CD14-positive monocyte (primary cell): ENCODE data around the gene PTPRN2. TPM values are rescaled to one million over a fixed set of nuclear protein-coding genes. Genes with fewer than 3 reads are reported as not detected.

ENCODE experiments used
- DNase-seq, 3 donors: peaks; one replicate each; pipeline ENCODE4 v3.0.0-alpha.2; 2011 to 2022
- H2AFZ ChIP-seq: 2 replicates; pipeline ENCODE4 v1.6.0; 2012; ENCODE audit warnings: mild to moderate bottlenecking, low read depth, low read length, inconsistent platforms; ENCODE audit not compliant: insufficient read depth, poor library complexity, severe bottlenecking
- H3K27ac ChIP-seq, 2 donors: 1 replicate in 1 of 2; 2 replicates in 1 of 2; pipeline ENCODE4 v1.5.1; 2012 to 2013; ENCODE audit warnings: low read length in 2 of 2, control low read depth in 1 of 2, inconsistent platforms in 1 of 2, low read depth in 1 of 2, mild to moderate bottlenecking in 1 of 2
- H3K27me3 ChIP-seq, 2 donors: one replicate each; pipeline versions ENCODE4 v1.6.0 to v1.6.1; 2011 to 2013; ENCODE audit warnings: low read length in 2 of 2; ENCODE audit not compliant: control insufficient read depth in 2 of 2, insufficient read depth in 2 of 2
- H3K36me3 ChIP-seq, 2 donors: replicated peaks in 1 of 2; 1 replicate in 1 of 2; 2 replicates in 1 of 2; pipeline versions ENCODE4 v1.5.1 to v1.6.1; 2012 to 2013; ENCODE audit warnings: low read length in 2 of 2, control low read depth in 1 of 2, inconsistent platforms in 1 of 2, mild to moderate bottlenecking in 1 of 2; ENCODE audit not compliant: insufficient read depth in 2 of 2, control insufficient read depth in 1 of 2
- H3K4me1 ChIP-seq, 2 donors: 1 replicate in 1 of 2; 2 replicates in 1 of 2; pipeline versions ENCODE4 v1.5.1 to v1.6.1; 2012 to 2013; ENCODE audit warnings: low read length in 2 of 2, control low read depth in 1 of 2, inconsistent platforms in 1 of 2, mild to moderate bottlenecking in 1 of 2, moderate library complexity in 1 of 2; ENCODE audit not compliant: insufficient read depth in 2 of 2, control insufficient read depth in 1 of 2
- H3K4me2 ChIP-seq: replicated peaks from 2 replicates; pipeline ENCODE3; 2012; ENCODE audit warnings: low read length, moderate library complexity, mild to moderate bottlenecking; ENCODE audit not compliant: poor library complexity, severe bottlenecking; ENCODE audit errors: extremely low read depth
- H3K4me3 ChIP-seq, 3 experiments: fragments of 200-600 bp in 1 of 3; sonication (generic) in 1 of 3; replicated peaks in 1 of 3; 1 replicate in 2 of 3; 2 replicates in 1 of 3; pipeline ENCODE4 v1.5.1; 2011 to 2013; ENCODE audit warnings: low read length in 3 of 3, mild to moderate bottlenecking in 3 of 3, control low read depth in 2 of 3, low read depth in 2 of 3, inconsistent platforms in 1 of 3, moderate library complexity in 1 of 3
- H3K79me2 ChIP-seq: 2 replicates; pipeline ENCODE4 v1.6.0; 2012; ENCODE audit warnings: mild to moderate bottlenecking, control low read depth, inconsistent platforms, low read length, moderate library complexity; ENCODE audit not compliant: insufficient read depth
- H3K9ac ChIP-seq: 2 replicates; pipeline ENCODE4 v1.6.0; 2017; ENCODE audit warnings: low read length, mild to moderate bottlenecking; ENCODE audit not compliant: insufficient read depth, poor library complexity, severe bottlenecking
- H3K9me3 ChIP-seq, 2 donors: replicated peaks in 1 of 2; 1 replicate in 1 of 2; 2 replicates in 1 of 2; pipeline versions ENCODE4 v1.5.1 to v1.6.1; 2012 to 2013; ENCODE audit warnings: low read length in 2 of 2, control low read depth in 1 of 2; ENCODE audit not compliant: control insufficient read depth in 1 of 2, insufficient read depth in 1 of 2
- H4K20me1 ChIP-seq: 2 replicates; pipeline ENCODE4 v1.6.0; 2012; ENCODE audit warnings: mild to moderate bottlenecking, low read length, control low read depth, moderate library complexity; ENCODE audit not compliant: insufficient read depth
- H3K27ac Mint-ChIP-seq, 7 donors: one replicate each; pipeline ENCODE4 v1.8.0; 2020; ENCODE audit warnings: mild to moderate bottlenecking in 7 of 7, mixed read lengths in 7 of 7, moderate library complexity in 6 of 7, inconsistent platforms in 2 of 7
- H3K27me3 Mint-ChIP-seq, 3 donors: one replicate each; pipeline ENCODE4 v1.8.0; 2021 to 2022; ENCODE audit warnings: low read depth in 3 of 3, mild to moderate bottlenecking in 3 of 3, mixed read lengths in 3 of 3, moderate library complexity in 3 of 3, inconsistent platforms in 1 of 3
- H3K36me3 Mint-ChIP-seq, 2 donors: one replicate each; pipeline ENCODE4 v1.8.0; 2020; ENCODE audit warnings: mixed read lengths in 2 of 2, inconsistent platforms in 1 of 2, mild to moderate bottlenecking in 1 of 2
- H3K4me1 Mint-ChIP-seq: one replicate; pipeline ENCODE4 v1.8.0; 2020; ENCODE audit warnings: mild to moderate bottlenecking, mixed read lengths
- H3K4me3 Mint-ChIP-seq, 2 donors: one replicate each; pipeline ENCODE4 v1.8.0; 2020; ENCODE audit warnings: mild to moderate bottlenecking in 2 of 2, mixed read lengths in 2 of 2, moderate library complexity in 1 of 2
- H3K9me3 Mint-ChIP-seq, 7 donors: one replicate each; pipeline ENCODE4 v1.8.0; 2020 to 2022; ENCODE audit warnings: mixed read lengths in 7 of 7, mild to moderate bottlenecking in 6 of 7, moderate library complexity in 6 of 7, inconsistent platforms in 2 of 7
- CTCF ChIP-seq: fragments of 200-600 bp; IDR thresholded peaks from one replicate; pipeline ENCODE4 v1.8.0; 2022; ENCODE audit warnings: antibody characterized with exemption, mild to moderate bottlenecking
- WGBS: methylation state at CpG from one replicate; pipeline ENCODE4 v1.1.5; 2013; ENCODE audit warnings: missing lambda C conversion rate; ENCODE audit not compliant: insufficient coverage; 5-methylcytosine and 5-hydroxymethylcytosine counted together
- intact Hi-C, 2 donors: fragments of 100-400 bp; cut with micrococcal nuclease; formaldehyde crosslinking; loops; one replicate each; pipeline versions ENCODE4 v1.15.0 to v1.15.1; 2023
- polyA plus RNA-seq, 3 donors: library from polyadenylated mRNA; depleted of rRNA in 1 of 3; unstranded in 2 of 3; stranded (reverse) in 1 of 3; fragments of 300-500 nt in 2 of 3; fragments of >200 nt in 1 of 3; fragmentation: Illumina TruSeq in 2 of 3; gene quantifications; 1 replicate in 2 of 3; 2 replicates in 1 of 3; pipeline ENCODE4 v1.2.3, GENCODE V29; 2012 to 2021

PTPRN2 gene
- polyA plus RNA-seq, 3 donors: 0.25 to 1.4 (median 0.97) TPM

GRCh38 chr7:158595068-158595467 lies 7.4 kb upstream of the PTPRN2 start:
- Mint-ChIP-seq H3K27ac (no peak overlapping the region), H3K4me1 (no peaks in the 10 kb centered on the region), H3K36me3 (peaks cover 0 to under 1% of the 10 kb centered on the region in 2 donors), H3K27me3 (peaks cover 4 to 6% (median 4%) of the 10 kb centered on the region in 3 donors), H3K4me3 (no peak overlapping the region), H3K9me3 (peaks cover 1 to 14% (median 6%) of the 10 kb centered on the region in 7 donors)
- no peak for TF ChIP-seq CTCF
- Histone ChIP-seq H3K79me2 (no peaks in the 10 kb centered on the region), H3K9me3 (peaks cover 11 to 15% of the 10 kb centered on the region in 2 donors), H3K4me2 (no peak overlapping the region), H3K4me3 (no peak overlapping the region), H3K27ac (no peak overlapping the region), H4K20me1 (no peaks in the 10 kb centered on the region), H3K9ac (no peak overlapping the region), H3K36me3 (no peaks in the 10 kb centered on the region), H2AFZ (no peak overlapping the region), H3K27me3 (peaks cover 0 to 2% of the 10 kb centered on the region in 2 donors), H3K4me1 (no peaks in the 10 kb centered on the region)
- no CpG with 5 or more reads among the region's 3 CpGs for WGBS
- intact Hi-C loops: no loop called here
- DNase-seq: peak; percentile 6 to 25 (median 22)

DNA sequence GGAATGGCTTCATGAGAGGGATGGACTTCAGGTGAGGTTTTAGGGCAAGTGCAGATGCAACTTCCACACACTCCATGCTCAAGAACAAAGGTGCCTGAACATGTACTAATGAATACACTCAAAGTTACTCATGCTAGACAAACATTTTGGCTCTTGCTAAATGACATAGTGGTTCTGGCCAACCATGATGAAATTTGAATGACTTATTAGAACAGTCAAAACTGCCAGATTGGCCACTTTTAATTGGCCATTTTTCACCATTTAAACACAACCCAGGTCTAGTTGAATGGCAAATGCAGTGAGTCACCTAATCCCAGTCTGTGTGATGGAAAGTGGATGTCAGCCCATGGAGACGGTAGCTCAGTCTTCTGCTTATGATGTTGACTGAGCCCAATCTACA lies 4.9 kb upstream of the PTPRN2 start:
- no peaks in the 10 kb centered on the region for H4K20me1 ChIP-seq
- H3K4me3 Mint-ChIP-seq: no peak overlapping the region

More for the DNA sequence above, 4.9 kb upstream of the PTPRN2 start:
- Histone ChIP-seq H3K27me3 (peaks cover 10 to 19% of the 10 kb centered on the region in 2 donors), H2AFZ (no peak overlapping the region), H3K4me1 (no peaks in the 10 kb centered on the region), H3K4me2 (no peak overlapping the region), H3K9ac (no peak overlapping the region), H3K9me3 (peaks cover 11 to 15% of the 10 kb centered on the region in 2 donors), H3K36me3 (no peaks in the 10 kb centered on the region), H3K4me3 (no peak overlapping the region), H3K27ac (no peak overlapping the region), H3K79me2 (no peaks in the 10 kb centered on the region)
- H3K36me3 Mint-ChIP-seq: no peaks in the 10 kb centered on the region
- H3K4me1 Mint-ChIP-seq: no peaks in the 10 kb centered on the region
- intact Hi-C loops: no loop called here
- peaks cover 4 to 26% (median 6%) of the 10 kb centered on the region in 7 donors for H3K9me3 Mint-ChIP-seq
- H3K27me3 Mint-ChIP-seq: peaks cover 21 to 27% (median 23%) of the 10 kb centered on the region in 3 donors
- no peak for TF ChIP-seq CTCF
- WGBS: 100% methylated on average over 1 of the region's 1 CpG
- DNase-seq: no peak
- H3K27ac Mint-ChIP-seq: no peak overlapping the region
